Measurements from ENCODE around the gene SCAP. TPM values are rescaled to one million over a fixed set of nuclear protein-coding genes. Genes with fewer than 3 reads are reported as not detected.

SCAP gene
- total RNA-seq, 1 experiment from 2014 or later, result 67.6 TPM

GRCh38 chr3:47479826-47480160 lies 4.1 kb upstream of the SCAP start:
- POLR2A ChIA-PET, result no interaction called here
- Histone ChIP-seq H4K20me1 (ENCODE audit: insufficient read depth) (no peaks in the 10 kb centered on the region; the same call in 1 of the 2 replicates), H2AFZ (ENCODE audit: low read depth, low read length, poor library complexity, severe bottlenecking) (no peak overlapping the region), H3K79me2 (ENCODE audit: insufficient read depth, low read length) (peaks cover 7% of the 10 kb centered on the region), H3K27me3 (ENCODE audit: insufficient read depth, low read length) (no peaks in the 10 kb centered on the region), H3K9me2 (ENCODE audit: insufficient read depth) (no peaks in the 10 kb centered on the region), H3K9ac (ENCODE audit: low read length) (no peak overlapping the region), H3K4me3 (replicated peaks in 1 of 2; ENCODE audit: low read depth in 1 of 2, low read length in 2 of 2) (no peak overlapping the region), H3K4me1 (ENCODE audit: control insufficient read depth in 1 of 2, insufficient read depth in 2 of 2, low read length in 2 of 2) (peaks cover 2 to 19% of the 10 kb centered on the region in 2 experiments; a peak in 2 of 4 replicates), H3K4me2 (ENCODE audit: low read length) (no peak overlapping the region), H3K36me3 (ENCODE audit: control insufficient read depth in 1 of 2, insufficient read depth in 2 of 2, low read length in 2 of 2) (no peaks in the 10 kb centered on the region), H3K9me3 (ENCODE audit: control insufficient read depth in 1 of 2, insufficient read depth in 1 of 2, low read depth in 1 of 2, low read length in 2 of 2) (no peaks in the 10 kb centered on the region), H3K27ac (ENCODE audit: low read depth, low read length) (no peak overlapping the region)
- intact Hi-C loops (cut with micrococcal nuclease), result no loop called here
- TF ChIP-seq RAD21 (IDR thresholded peaks at IDR 0.05; ENCODE audit: low read depth) (no peak), ZBTB33 (IDR thresholded peaks at IDR 0.05; ENCODE audit: extremely low read depth, insufficient replicate concordance, low read length) (no peak), REST (IDR thresholded peaks at IDR 0.05; ENCODE audit: low read depth) (no peak), CTCF (IDR thresholded peaks at IDR 0.05 in 2 of 3, conservative IDR thresholded peaks at IDR 0.05 in 1 of 3; ENCODE audit: borderline replicate concordance in 1 of 3, insufficient read depth in 1 of 3, low read depth in 2 of 3, low read length in 2 of 3) (no peak)
- RAD21 ChIA-PET (ENCODE audit: low non-redundant PET in 1 of 2, low total read pairs in 2 of 2, uncharacterized antibody in 2 of 2, unreplicated experiment in 2 of 2), result no interaction called here
- ATAC-seq (no peak), DNase-seq (ENCODE audit: low read depth, low spot score) (no peak)
- CTCF ChIA-PET, result no interaction called here
- BruUV-seq (replicated peaks), result no TSS peak

Data from HCT116 (cell line).